H1 (cell line): ENCODE measurements around the gene JMJD1C. TPM values are rescaled to one million over a fixed set of nuclear protein-coding genes. Genes with fewer than 3 reads are reported as not detected.

ENCODE experiments used
- CTCF ChIA-PET: fragments of 300-600 bp; sonication (Branson Sonifier 250); formaldehyde crosslinking; loops from one replicate; lab custom pipeline; 2021; ENCODE audit not compliant: partially characterized antibody; lab: Charles Lee
- POLR2A ChIA-PET: fragments of 300-600 bp; sonication (Branson Sonifier 250); formaldehyde crosslinking; loops from one replicate; lab custom pipeline; 2021; ENCODE audit warnings: inconsistent platforms; ENCODE audit not compliant: partially characterized antibody; lab: Charles Lee
- DNase-seq, 2 experiments: peaks; one replicate each; pipeline versions ENCODE4 v3.0.0 to v3.0.0-alpha.2; 2010 to 2022; ENCODE audit warnings: low spot score in 2 of 2, low read depth in 1 of 2, mixed read lengths in 1 of 2
- FAIRE-seq: peaks from 2 replicates; lab custom pipeline; 2011; peaks lifted over from hg19 to GRCh38; lab: Jason Lieb, UNC
- H2AFZ ChIP-seq: 2 replicates; pipeline ENCODE4 v1.8.1; 2012; ENCODE audit warnings: low read length, inconsistent platforms
- H2AK5ac ChIP-seq: 2 replicates; pipeline ENCODE4 v1.6.1; 2013; ENCODE audit warnings: low read depth, low read length
- H2BK120ac ChIP-seq: replicated peaks from 2 replicates; pipeline ENCODE3; 2013; ENCODE audit warnings: low read depth, low read length, inconsistent platforms
- H2BK12ac ChIP-seq: 2 replicates; pipeline ENCODE4 v1.6.1; 2013; ENCODE audit warnings: low read depth, low read length
- H2BK15ac ChIP-seq: 2 replicates; pipeline ENCODE4 v1.6.1; 2013; ENCODE audit warnings: low read length
- H2BK20ac ChIP-seq: 2 replicates; pipeline ENCODE4 v1.6.1; 2013; ENCODE audit warnings: low read length
- H2BK5ac ChIP-seq: 2 replicates; pipeline ENCODE4 v1.6.1; 2013; ENCODE audit warnings: low read depth, low read length
- H3K14ac ChIP-seq: 2 replicates; pipeline ENCODE4 v1.6.1; 2013; ENCODE audit warnings: inconsistent platforms; ENCODE audit not compliant: insufficient read length
- H3K18ac ChIP-seq: 2 replicates; pipeline ENCODE4 v1.6.1; 2013; ENCODE audit warnings: low read length; ENCODE audit errors: extremely low read depth
- H3K23ac ChIP-seq: 2 replicates; pipeline ENCODE4 v1.6.1; 2013; ENCODE audit warnings: inconsistent platforms; ENCODE audit not compliant: insufficient read length
- H3K23me2 ChIP-seq: 2 replicates; pipeline ENCODE4 v1.6.1; 2013; ENCODE audit warnings: low read depth, low read length
- H3K27ac ChIP-seq: 2 replicates; pipeline ENCODE4 v1.6.1; 2011; ENCODE audit warnings: low read depth, low read length, inconsistent platforms
- H3K27me3 ChIP-seq, 4 experiments: replicated peaks in 1 of 4; 1 replicate in 1 of 4; 2 replicates in 3 of 4; pipeline versions ENCODE4 v1.6.1 to v1.8.1; 2011 to 2013; ENCODE audit warnings: low read length in 3 of 4, mild to moderate bottlenecking in 3 of 4, inconsistent platforms in 2 of 4, mixed read lengths in 2 of 4, moderate library complexity in 1 of 4; ENCODE audit not compliant: control insufficient read depth in 3 of 4, insufficient read depth in 3 of 4; ENCODE audit errors: extremely low read depth in 1 of 4
- H3K36me3 ChIP-seq, 4 experiments: 2 replicates each; pipeline versions ENCODE4 v1.6.1 to v1.8.1; 2011 to 2013; ENCODE audit warnings: mild to moderate bottlenecking in 4 of 4, low read length in 3 of 4, moderate library complexity in 2 of 4, control low read depth in 1 of 4, inconsistent platforms in 1 of 4; ENCODE audit not compliant: insufficient read depth in 4 of 4, control insufficient read depth in 2 of 4
- H3K4ac ChIP-seq: replicated peaks from 2 replicates; pipeline ENCODE3; 2013; ENCODE audit warnings: low read length, low read depth, mixed read lengths, inconsistent platforms; ENCODE audit not compliant: insufficient read length
- H3K4me1 ChIP-seq, 4 experiments: replicated peaks in 1 of 4; 1 replicate in 1 of 4; 2 replicates in 3 of 4; pipeline versions ENCODE4 v1.6.1 to v1.8.1; 2011 to 2013; ENCODE audit warnings: low read length in 3 of 4, inconsistent platforms in 2 of 4, mixed read lengths in 1 of 4; ENCODE audit not compliant: insufficient read depth in 4 of 4, control insufficient read depth in 3 of 4
- H3K4me2 ChIP-seq, 2 experiments: 2 replicates each; pipeline versions ENCODE4 v1.6.1 to v1.8.1; 2011 to 2013; ENCODE audit warnings: low read depth in 2 of 2, low read length in 2 of 2, control low read depth in 1 of 2, inconsistent platforms in 1 of 2, mild to moderate bottlenecking in 1 of 2; ENCODE audit not compliant: insufficient read depth in 1 of 2
- H3K4me3 ChIP-seq, 4 experiments: fragments of 200-600, 300-600 bp in 1 of 4; sonication (generic), shearing (Covaris generic), sonication (Bioruptor Twin) in 1 of 4; 2 replicates each; pipeline versions ENCODE4 v1.5.1 to v1.8.1; 2011 to 2016; ENCODE audit warnings: low read length in 4 of 4, low read depth in 3 of 4, control low read depth in 2 of 4, inconsistent platforms in 2 of 4, mild to moderate bottlenecking in 2 of 4, mixed read lengths in 1 of 4, moderate library complexity in 1 of 4; ENCODE audit not compliant: insufficient read depth in 2 of 4; ENCODE audit errors: extremely low read depth in 1 of 4
- H3K56ac ChIP-seq: replicated peaks from 2 replicates; pipeline ENCODE3; 2013; ENCODE audit warnings: low read depth, mild to moderate bottlenecking, mixed read lengths, low read length, inconsistent platforms; ENCODE audit not compliant: insufficient read length
- H3K79me1 ChIP-seq: 2 replicates; pipeline ENCODE4 v1.6.1; 2013; ENCODE audit warnings: low read depth, low read length, control low read depth
- H3K79me2 ChIP-seq, 2 experiments: 2 replicates each; pipeline versions ENCODE4 v1.6.1 to v1.8.1; 2012 to 2013; ENCODE audit warnings: low read length in 2 of 2, mild to moderate bottlenecking in 2 of 2, inconsistent platforms in 1 of 2; ENCODE audit not compliant: insufficient read depth in 2 of 2, control insufficient read depth in 1 of 2
- H3K9ac ChIP-seq, 4 experiments: replicated peaks in 1 of 4; 1 replicate in 1 of 4; 2 replicates in 3 of 4; pipeline versions ENCODE4 v1.6.1 to v1.8.1; 2011 to 2013; ENCODE audit warnings: low read depth in 3 of 4, low read length in 3 of 4, control low read depth in 2 of 4, mild to moderate bottlenecking in 2 of 4, moderate library complexity in 2 of 4, inconsistent platforms in 1 of 4; ENCODE audit errors: extremely low read depth in 1 of 4
- H3K9me3 ChIP-seq, 2 experiments: 2 replicates each; pipeline versions ENCODE4 v1.6.1 to v1.8.1; 2012 to 2013; ENCODE audit warnings: mild to moderate bottlenecking in 2 of 2, moderate library complexity in 2 of 2, control low read depth in 1 of 2, inconsistent platforms in 1 of 2, low read depth in 1 of 2, low read length in 1 of 2, mixed read lengths in 1 of 2; ENCODE audit not compliant: insufficient read depth in 2 of 2
- H4K20me1 ChIP-seq, 2 experiments: replicated peaks in 1 of 2; 2 replicates each; pipeline versions ENCODE3 to v1.8.1; 2011 to 2013; ENCODE audit warnings: inconsistent platforms in 2 of 2, low read length in 2 of 2, mild to moderate bottlenecking in 1 of 2; ENCODE audit not compliant: insufficient read depth in 2 of 2, control insufficient read depth in 1 of 2
- H4K5ac ChIP-seq: 2 replicates; pipeline ENCODE4 v1.6.1; 2013; ENCODE audit warnings: low read length, low read depth, mixed read lengths, inconsistent platforms; ENCODE audit not compliant: insufficient read length
- H4K8ac ChIP-seq: 2 replicates; pipeline ENCODE4 v1.8.0; 2013; ENCODE audit warnings: mild to moderate bottlenecking, moderate library complexity, low read length, inconsistent platforms; ENCODE audit not compliant: insufficient read depth; ENCODE audit errors: extremely low read depth
- H4K91ac ChIP-seq: replicated peaks from 2 replicates; pipeline ENCODE3; 2013; ENCODE audit warnings: low read length, mixed read lengths, inconsistent platforms; ENCODE audit not compliant: insufficient read length
- BACH1 ChIP-seq: IDR thresholded peaks from 2 replicates; pipeline ENCODE4 v1.6.1; 2012; ENCODE audit warnings: low read length, improper control_type of control experiment
- CBX5 ChIP-seq: fragments of 300-800, 300-1000 bp; sonication (generic); IDR thresholded peaks from 2 replicates; pipeline ENCODE4 v1.7.1; 2016; ENCODE audit warnings: antibody characterized with exemption, low read length, low read depth
- CTBP2 ChIP-seq: IDR thresholded peaks from 2 replicates; pipeline ENCODE4 v1.7.0; 2011; ENCODE audit warnings: borderline replicate concordance, mild to moderate bottlenecking, moderate library complexity, mixed read lengths, low read length; ENCODE audit not compliant: insufficient read depth, insufficient read length
- HDAC6 ChIP-seq: IDR thresholded peaks from one replicate; pipeline ENCODE4 v1.7.1; 2012; ENCODE audit warnings: low read depth, mild to moderate bottlenecking, inconsistent platforms, low read length, moderate library complexity
- KDM1A ChIP-seq: fragments of 200-600, 300-600 bp; sonication (generic); IDR thresholded peaks from 2 replicates; pipeline ENCODE4 v1.7.1; 2016; ENCODE audit warnings: mild to moderate bottlenecking, low read length, borderline replicate concordance
- NANOG ChIP-seq: IDR thresholded peaks from 2 replicates; pipeline ENCODE4 v1.6.1; 2011; ENCODE audit warnings: low read length, low read depth, mild to moderate bottlenecking, inconsistent platforms; ENCODE audit not compliant: insufficient read depth, poor library complexity, severe bottlenecking
- NRF1 ChIP-seq: IDR thresholded peaks from 2 replicates; pipeline ENCODE4 v1.6.1; 2011; ENCODE audit warnings: mild to moderate bottlenecking, low read depth, low read length, improper control_type of control experiment
- RBBP5 ChIP-seq: IDR thresholded peaks from 2 replicates; pipeline ENCODE4 v1.7.1; 2012; ENCODE audit warnings: low read depth, mild to moderate bottlenecking, inconsistent platforms, low read length, moderate library complexity, borderline replicate concordance
- SRF ChIP-seq: IDR thresholded peaks from 2 replicates; pipeline ENCODE4 v1.6.1; 2011; ENCODE audit warnings: mild to moderate bottlenecking, low read depth, low read length, moderate library complexity
- TBP ChIP-seq: IDR thresholded peaks from 2 replicates; pipeline ENCODE4 v1.6.1; 2011; ENCODE audit warnings: low read depth, low read length, improper control_type of control experiment
- TCF12 ChIP-seq: IDR thresholded peaks from 2 replicates; pipeline ENCODE4 v1.6.1; 2011; ENCODE audit warnings: low read depth, mild to moderate bottlenecking, low read length
- TEAD4 ChIP-seq: IDR thresholded peaks from 2 replicates; pipeline ENCODE4 v1.6.1; 2012; ENCODE audit warnings: low read depth, low read length, inconsistent platforms, mixed read lengths
- WGBS, 2 experiments: shearing (Covaris generic) in 1 of 2; methylation state at CpG; one replicate each; pipeline versions ENCODE4 v1.1.6 to v1.1.7; 2013 to 2015; ENCODE audit warnings: low lambda C conversion rate in 2 of 2, mixed read lengths in 2 of 2, inconsistent platforms in 1 of 2, low coverage in 1 of 2, missing lambda C conversion rate in 1 of 2; ENCODE audit not compliant: insufficient replicate concordance in 2 of 2, insufficient coverage in 1 of 2, insufficient read length in 1 of 2; ENCODE audit errors: extremely low coverage in 1 of 2, missing lambda C conversion rate in 1 of 2; 5-methylcytosine and 5-hydroxymethylcytosine counted together
- polyA plus RNA-seq, 7 experiments: library from polyadenylated mRNA; depleted of rRNA in 3 of 7; stranded (reverse) in 5 of 7; unstranded in 2 of 7; fragments of >200 nt in 5 of 7; fragments of 200-250 nt in 2 of 7; gene quantifications; 1 replicate in 5 of 7; 2 replicates in 1 of 7; 4 replicates in 1 of 7; pipeline versions ENCODE4 v1.2.1 to v1.2.3, GENCODE V29; 2011 to 2013; ENCODE audit warnings: missing spikeins in 2 of 7, mixed read lengths in 2 of 7
- total RNA-seq: library from RNA; stranded (reverse); fragmentation: NEBNext Ultra II Directional; extraction: Animal tissue kit (Norgen Biotek cat#: 25700); gene quantifications from 2 replicates; pipeline ENCODE4 v1.2.1, GENCODE V29; 2021
- TF ChIP-seq, protein P1 (sequence below): IDR thresholded peaks from 2 replicates; pipeline ENCODE4 v1.6.1; 2011; ENCODE audit warnings: low read length, improper control_type of control experiment

Gene JMJD1C
- total and polyA plus RNA-seq, 2 of the 8 experiments (the other 6 are each of a cell fraction or from before 2014, with no cell fraction given), result 54.5 to 210 TPM

DNA sequence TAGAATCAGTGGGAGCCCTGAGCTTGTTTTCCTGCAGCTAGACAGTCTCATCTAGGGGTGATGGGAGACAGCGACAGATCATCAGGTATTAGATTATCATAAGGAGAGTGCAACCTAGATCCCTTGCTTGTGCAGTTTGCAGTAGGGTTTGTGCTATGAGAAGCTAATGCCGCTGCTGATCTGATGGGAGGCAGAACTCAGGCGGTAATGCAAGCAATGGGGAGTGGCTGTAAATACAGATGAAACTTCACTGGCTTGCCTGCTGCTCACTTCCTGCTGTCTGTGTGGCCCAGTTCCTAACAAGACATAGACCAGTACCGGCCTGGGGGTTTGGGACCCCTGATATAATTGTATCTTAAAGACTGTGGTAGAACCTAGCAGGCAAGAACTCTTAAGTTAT, 315.0 kb downstream of the JMJD1C start:
- H2BK15ac ChIP-seq, result no peak overlapping the region
- no peak overlapping the region for H3K14ac ChIP-seq
- whole genome bisulfite sequencing, 2 experiments, result 80% methylated on average over 4 of the region's 4 CpGs; no CpG with 5 or more reads in 1 of the 2 experiments
- no peak overlapping the region for H3K4ac ChIP-seq
- peaks cover 3 to 27% (median 10%) of the 10 kb centered on the region in 4 experiments; a peak in 4 of 8 replicates for H3K36me3 ChIP-seq
- no peak overlapping the region for H3K9ac ChIP-seq
- H3K4me2 ChIP-seq, result no peak overlapping the region
- H3K9me3 ChIP-seq, result no peaks in the 10 kb centered on the region
- H3K79me1 ChIP-seq, result 0 out of 2 replicates have a peak, but pooled peaks cover 2% of the 10 kb centered on the region
- POLR2A ChIA-PET, result interaction anchor here (0.6 kb wide), 1 partner anchor 308 kb away, joined by 3 read pairs; no protein-coding TSS in a partner anchor
- no peaks in the 10 kb centered on the region; a peak in 1 of 7 replicates for H3K4me1 ChIP-seq
- no peak overlapping the region for H2BK12ac ChIP-seq
- H3K23me2 ChIP-seq, result no peaks in the 10 kb centered on the region
- H2BK20ac ChIP-seq, result no peak overlapping the region
- H4K5ac ChIP-seq, result no peak overlapping the region
- H2BK5ac ChIP-seq, result no peak overlapping the region
- H3K18ac ChIP-seq, result no peak overlapping the region
- no peak for DNase-seq
- CTCF ChIA-PET, result interaction anchor here (1.3 kb wide), 1 partner anchor 18 kb away, joined by 3 read pairs; no protein-coding TSS in a partner anchor
- H3K27me3 ChIP-seq, result no peaks in the 10 kb centered on the region
- H2AFZ ChIP-seq, result no peak overlapping the region
- peaks cover 0 to 41% of the 10 kb centered on the region in 2 experiments; a peak in 2 of 4 replicates for H3K79me2 ChIP-seq
- no peak overlapping the region for H3K23ac ChIP-seq
- no peak overlapping the region for H2BK120ac ChIP-seq
- no peak overlapping the region for H3K27ac ChIP-seq
- no peak overlapping the region for H2AK5ac ChIP-seq
- H3K56ac ChIP-seq, result no peak overlapping the region
- H4K91ac ChIP-seq, result no peak overlapping the region
- peaks cover 0 to 2% of the 10 kb centered on the region in 2 experiments for H4K20me1 ChIP-seq
- no peak overlapping the region for H4K8ac ChIP-seq
- no peak overlapping the region for H3K4me3 ChIP-seq
- no peak for FAIRE-seq
- TF ChIP-seq HDAC6 (no peak), CBX5 (no peak), TBP (no peak), TEAD4 (no peak), NANOG (no peak), CTBP2 (no peak), TCF12 (no peak), KDM1A (no peak), NRF1 (no peak), SRF (no peak), BACH1 (no peak), RBBP5 (no peak)
- TF ChIP-seq, protein P1, sequence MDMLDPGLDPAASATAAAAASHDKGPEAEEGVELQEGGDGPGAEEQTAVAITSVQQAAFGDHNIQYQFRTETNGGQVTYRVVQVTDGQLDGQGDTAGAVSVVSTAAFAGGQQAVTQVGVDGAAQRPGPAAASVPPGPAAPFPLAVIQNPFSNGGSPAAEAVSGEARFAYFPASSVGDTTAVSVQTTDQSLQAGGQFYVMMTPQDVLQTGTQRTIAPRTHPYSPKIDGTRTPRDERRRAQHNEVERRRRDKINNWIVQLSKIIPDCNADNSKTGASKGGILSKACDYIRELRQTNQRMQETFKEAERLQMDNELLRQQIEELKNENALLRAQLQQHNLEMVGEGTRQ, result no peak
